Activated naive CD8-positive, alpha-beta T cell treated with anti-CD3 and anti-CD28 coated beads for 36 hours (primary cell): ENCODE measurements around the gene COQ2. TPM values are rescaled to one million over a fixed set of nuclear protein-coding genes. Genes with fewer than 3 reads are reported as not detected.
"Not testable (repeated sequence)": the region's sequence is repeated elsewhere in the genome, so short reads cannot be mapped to it uniquely, and the experiment has no call there.

Experiments
- DNase-seq: peaks from one replicate; pipeline ENCODE4 v3.0.0; 2021
- H3K27ac Mint-ChIP-seq: one replicate; pipeline ENCODE4 v1.8.0; 2022; ENCODE audit warnings: mild to moderate bottlenecking, moderate library complexity, mixed read lengths
- H3K27me3 Mint-ChIP-seq: one replicate; pipeline ENCODE4 v1.8.0; 2022; ENCODE audit warnings: mild to moderate bottlenecking, mixed read lengths
- H3K36me3 Mint-ChIP-seq: one replicate; pipeline ENCODE4 v1.8.0; 2021; ENCODE audit warnings: mild to moderate bottlenecking, mixed read lengths
- H3K4me1 Mint-ChIP-seq: one replicate; pipeline ENCODE4 v1.8.0; 2021; ENCODE audit warnings: mixed read lengths
- H3K4me3 Mint-ChIP-seq: one replicate; pipeline ENCODE4 v1.8.0; 2022; ENCODE audit warnings: mild to moderate bottlenecking, moderate library complexity, mixed read lengths
- H3K9me3 Mint-ChIP-seq: one replicate; pipeline ENCODE4 v1.8.0; 2022; ENCODE audit warnings: mixed read lengths
- total RNA-seq, 2 experiments: library from RNA; stranded (reverse); gene quantifications; one replicate each; pipeline ENCODE4 v1.2.3, GENCODE V29; 2021

COQ2 gene
- total RNA-seq, 2 experiments from 2014 or later = 24.8 to 25.1 TPM

DNA sequence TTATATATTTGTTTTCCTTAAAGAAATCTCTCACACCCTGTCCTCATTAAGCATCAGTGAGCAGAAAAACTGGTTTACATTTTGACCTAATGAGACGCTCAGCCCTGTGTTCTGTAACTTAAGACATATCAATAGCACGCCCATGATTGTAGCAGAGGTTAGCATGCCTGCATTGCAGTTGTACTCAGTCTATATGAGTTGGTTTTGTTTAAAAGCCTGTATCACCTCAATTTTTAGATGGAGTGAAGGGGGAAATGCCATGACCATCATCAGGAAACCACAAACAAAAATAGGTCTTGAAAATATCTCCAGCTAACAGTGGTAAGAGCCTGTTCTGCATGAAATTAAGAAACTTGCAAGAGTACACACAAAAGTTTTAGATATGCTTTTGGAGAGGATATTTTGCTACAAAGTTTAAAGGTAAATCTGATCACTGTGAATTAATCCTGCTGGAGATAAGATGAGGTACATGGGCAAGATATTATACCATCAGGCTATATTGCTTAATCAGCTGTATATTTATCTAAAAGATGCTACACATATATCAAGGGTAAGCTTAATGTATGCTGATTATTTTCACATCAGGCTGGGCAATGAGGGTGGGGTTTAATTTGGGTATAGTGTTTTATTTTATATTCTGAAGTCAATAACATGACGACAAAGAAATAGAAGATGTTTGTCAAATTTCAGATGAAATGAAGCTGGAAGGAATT, 13.1 kb upstream of the COQ2 start:
- H3K27me3 Mint-ChIP-seq = no peaks in the 10 kb centered on the region
- H3K36me3 Mint-ChIP-seq = peaks cover 3% of the 10 kb centered on the region
- no peak for DNase-seq
- peaks cover 4% of the 10 kb centered on the region for H3K4me1 Mint-ChIP-seq
- H3K9me3 Mint-ChIP-seq = no peaks in the 10 kb centered on the region
- no peak overlapping the region for H3K4me3 Mint-ChIP-seq
- no peak overlapping the region for H3K27ac Mint-ChIP-seq

DNA sequence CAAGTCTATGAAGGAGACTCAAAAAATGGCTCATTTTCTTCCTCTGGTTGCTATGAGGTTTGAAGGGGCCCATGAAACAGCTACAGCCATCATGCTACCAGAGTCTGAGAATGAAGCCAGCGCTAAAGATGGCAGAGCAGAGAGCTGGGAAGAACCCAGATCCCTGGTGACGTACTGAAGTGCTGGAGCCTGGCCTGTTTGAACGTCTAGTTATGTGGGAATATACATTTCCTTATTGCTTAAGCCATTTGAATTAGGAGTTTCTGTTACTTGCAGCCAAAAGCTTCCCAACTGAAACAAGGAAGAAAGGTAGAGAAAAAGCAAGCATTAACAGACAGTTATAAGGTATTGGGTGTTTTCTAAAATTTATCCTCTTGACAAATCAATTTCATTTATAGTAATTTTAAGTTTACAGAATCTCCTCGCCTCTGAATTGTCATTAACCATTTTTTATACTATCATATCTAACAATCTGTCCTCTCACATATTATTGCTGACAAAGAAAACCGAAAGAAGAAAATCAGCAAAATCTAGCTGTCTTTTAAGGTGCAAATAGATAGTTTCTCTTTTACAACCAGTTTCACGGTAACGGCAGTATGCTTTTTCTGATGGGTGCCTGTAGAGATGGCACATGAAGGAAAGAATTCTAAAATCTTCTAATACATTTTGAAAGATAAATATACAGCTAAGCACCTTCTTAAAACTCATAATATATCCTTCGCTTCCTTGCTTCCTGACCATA, 8.9 kb upstream of the COQ2 start:
- Mint-ChIP-seq H3K9me3 (peaks cover 4% of the 10 kb centered on the region), H3K27me3 (no peaks in the 10 kb centered on the region), H3K4me1 (peaks cover 4% of the 10 kb centered on the region), H3K27ac (no peak overlapping the region), H3K36me3 (peaks cover 1% of the 10 kb centered on the region), H3K4me3 (no peak overlapping the region)
- DNase-seq = no peak

DNA sequence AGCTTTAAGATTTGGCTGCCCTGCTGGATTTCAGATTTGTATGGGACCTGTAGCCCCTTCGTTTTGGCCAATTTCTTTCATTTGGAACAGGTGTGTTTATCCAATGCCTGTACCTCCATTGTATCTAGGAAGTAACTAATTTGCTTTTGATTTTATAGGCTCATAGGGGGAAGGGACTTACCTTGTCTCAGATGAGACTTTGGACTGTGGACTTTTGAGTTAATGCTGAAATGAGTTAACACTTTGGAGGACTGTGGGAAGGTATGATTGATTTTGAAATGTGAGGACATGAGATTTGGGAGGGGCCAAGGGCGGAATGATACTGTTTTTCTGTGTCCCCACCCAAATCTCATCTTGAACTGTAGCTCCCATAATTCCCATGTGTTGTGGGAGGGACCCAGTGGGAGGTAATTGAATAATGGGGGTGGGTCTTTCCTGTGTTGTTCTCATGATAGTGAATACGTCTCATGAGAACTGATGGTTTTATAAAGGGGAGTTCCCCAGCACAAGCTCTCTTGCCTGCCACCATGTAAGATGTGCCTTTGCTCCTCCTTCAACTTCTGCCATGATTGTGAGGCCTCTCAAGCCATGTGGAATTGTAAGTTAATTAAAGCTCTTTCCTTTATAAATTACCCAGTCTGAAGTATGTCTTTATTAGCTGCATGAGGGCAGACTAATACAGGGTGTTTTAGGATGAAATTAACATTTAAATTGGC, 5.6 kb upstream of the COQ2 start:
- not testable (repeated sequence) for H3K27me3 Mint-ChIP-seq, H3K27ac Mint-ChIP-seq, H3K9me3 Mint-ChIP-seq, DNase-seq, H3K4me1 Mint-ChIP-seq, H3K4me3 Mint-ChIP-seq, H3K36me3 Mint-ChIP-seq

DNA sequence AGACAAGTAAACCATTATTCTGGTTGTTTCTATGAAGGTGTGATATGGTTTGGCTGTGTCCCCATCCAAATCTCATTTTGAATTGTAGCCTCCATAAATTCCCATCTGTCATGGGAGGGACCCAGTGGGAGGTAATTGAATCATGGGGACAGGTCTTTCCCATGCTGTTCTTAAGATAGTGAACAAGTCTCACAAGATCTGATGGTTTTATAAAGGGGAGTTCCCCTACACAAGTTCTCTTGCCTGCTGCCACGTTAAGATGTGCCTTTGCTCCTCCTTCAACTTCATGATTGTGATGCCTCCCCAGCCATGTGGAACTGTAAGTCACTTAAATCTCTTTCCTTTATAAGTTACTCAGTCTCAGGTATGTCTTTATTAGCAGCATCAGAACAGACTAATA, 3.8 kb upstream of the COQ2 start:
- H3K4me3 Mint-ChIP-seq, H3K9me3 Mint-ChIP-seq, H3K36me3 Mint-ChIP-seq, H3K27ac Mint-ChIP-seq, DNase-seq, H3K27me3 Mint-ChIP-seq: not testable (repeated sequence)
- H3K4me1 Mint-ChIP-seq = peaks cover 13% of the 10 kb centered on the region

DNA sequence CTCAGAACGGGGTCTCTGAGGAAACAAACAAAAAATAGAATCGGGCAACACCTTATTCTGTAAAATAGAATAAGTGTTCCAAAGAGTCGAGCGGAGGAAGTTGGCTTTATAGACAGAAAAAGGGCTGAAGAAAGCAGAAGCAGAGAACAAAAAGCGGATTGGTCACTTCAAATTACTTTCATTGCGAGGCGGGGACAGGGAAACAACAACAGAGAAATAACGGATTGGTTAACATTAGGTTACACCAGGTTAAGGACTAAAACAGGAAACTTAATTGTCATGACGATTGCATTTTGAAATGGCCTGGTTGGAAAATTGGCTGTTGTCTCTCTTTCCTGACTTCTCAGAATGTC, 433 bp upstream of the COQ2 start:
- peaks cover 3% of the 10 kb centered on the region for H3K36me3 Mint-ChIP-seq
- peak overlapping the region; percentile 90 for H3K4me3 Mint-ChIP-seq
- peaks cover 31% of the 10 kb centered on the region for H3K4me1 Mint-ChIP-seq
- peaks cover 3% of the 10 kb centered on the region for H3K9me3 Mint-ChIP-seq
- peak overlapping the region; percentile 94 for H3K27ac Mint-ChIP-seq
- no peaks in the 10 kb centered on the region for H3K27me3 Mint-ChIP-seq
- DNase-seq = no peak

DNA sequence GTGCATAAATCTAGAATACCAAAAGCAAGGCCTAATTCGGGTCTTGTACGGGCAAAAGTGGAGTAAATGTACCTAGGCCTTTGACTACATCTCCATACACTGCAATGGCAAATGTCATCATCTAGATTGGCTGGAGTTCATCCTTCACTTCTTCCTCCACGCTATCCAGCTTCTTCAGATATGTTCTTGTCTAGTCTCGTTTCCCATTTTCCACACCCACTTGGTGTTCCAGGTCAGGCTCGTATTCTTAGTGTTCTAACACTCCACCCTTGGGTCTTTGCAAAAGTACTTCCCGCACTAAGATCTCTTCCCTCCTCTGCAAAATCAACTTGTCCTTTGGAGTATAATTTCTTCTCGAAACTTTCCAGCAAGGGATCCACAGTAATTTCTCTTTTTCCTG, 1.4 kb downstream of the COQ2 start:
- H3K4me3 Mint-ChIP-seq = peak overlapping the region; percentile 84
- no peak overlapping the region for H3K27ac Mint-ChIP-seq

DNA sequence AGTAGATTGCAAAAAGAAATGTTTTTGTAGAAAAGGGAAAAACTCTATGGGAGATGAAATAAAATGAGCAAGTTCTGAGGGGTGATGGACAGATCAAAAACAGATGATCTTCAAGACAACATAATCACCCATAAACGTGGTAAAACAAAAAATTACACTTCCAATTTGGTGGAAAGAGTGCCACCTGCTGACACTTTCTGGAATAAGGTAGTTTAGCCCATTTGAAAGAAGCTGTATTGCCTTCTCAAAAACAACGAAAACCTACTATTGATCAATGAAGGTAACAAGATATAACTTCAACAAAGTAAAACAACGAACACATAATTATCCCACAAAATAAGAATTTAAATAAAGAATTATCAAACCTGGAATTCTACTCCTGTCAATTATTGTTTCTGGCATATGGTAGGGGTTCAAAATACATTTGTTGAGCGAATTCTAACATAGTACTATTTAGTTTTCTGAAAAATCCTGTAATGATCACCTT, 2.5 kb downstream of the COQ2 start:
- H3K4me3 Mint-ChIP-seq = peak overlapping the region; percentile 54
- peaks cover 35% of the 10 kb centered on the region for H3K4me1 Mint-ChIP-seq
- H3K36me3 Mint-ChIP-seq = peaks cover 15% of the 10 kb centered on the region
- no peak overlapping the region for H3K27ac Mint-ChIP-seq
- peak; percentile 42 for DNase-seq
- no peaks in the 10 kb centered on the region for H3K9me3 Mint-ChIP-seq
- no peaks in the 10 kb centered on the region for H3K27me3 Mint-ChIP-seq

More for the DNA sequence above, 1.4 kb downstream of the COQ2 start:
- Mint-ChIP-seq H3K4me1 (peaks cover 31% of the 10 kb centered on the region), H3K27me3 (no peaks in the 10 kb centered on the region), H3K9me3 (no peaks in the 10 kb centered on the region), H3K36me3 (peaks cover 9% of the 10 kb centered on the region)
- DNase-seq = no peak

DNA sequence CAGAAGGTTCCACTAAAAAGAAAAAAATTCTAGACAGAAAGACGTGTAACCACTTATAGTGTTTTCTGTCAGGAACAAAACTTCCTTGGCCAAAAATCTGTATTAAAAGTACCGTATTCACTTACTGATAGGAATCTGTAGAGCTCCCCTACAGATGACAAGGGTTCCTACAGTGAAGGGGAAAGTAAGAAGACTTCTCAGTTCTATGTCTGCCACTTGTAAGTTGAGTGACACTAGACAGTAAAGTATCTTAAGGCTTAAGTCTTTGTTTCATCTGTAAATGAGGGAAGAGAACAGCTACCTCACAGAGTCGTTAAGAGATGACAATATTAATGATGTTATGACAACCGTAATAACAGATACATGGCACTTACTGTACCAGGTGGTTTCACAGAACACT, 3.3 kb downstream of the COQ2 start:
- Mint-ChIP-seq H3K4me1 (peaks cover 41% of the 10 kb centered on the region), H3K9me3 (no peaks in the 10 kb centered on the region), H3K27ac (no peak overlapping the region), H3K4me3 (no peak overlapping the region), H3K27me3 (no peaks in the 10 kb centered on the region), H3K36me3 (peaks cover 19% of the 10 kb centered on the region)
- no peak for DNase-seq

DNA sequence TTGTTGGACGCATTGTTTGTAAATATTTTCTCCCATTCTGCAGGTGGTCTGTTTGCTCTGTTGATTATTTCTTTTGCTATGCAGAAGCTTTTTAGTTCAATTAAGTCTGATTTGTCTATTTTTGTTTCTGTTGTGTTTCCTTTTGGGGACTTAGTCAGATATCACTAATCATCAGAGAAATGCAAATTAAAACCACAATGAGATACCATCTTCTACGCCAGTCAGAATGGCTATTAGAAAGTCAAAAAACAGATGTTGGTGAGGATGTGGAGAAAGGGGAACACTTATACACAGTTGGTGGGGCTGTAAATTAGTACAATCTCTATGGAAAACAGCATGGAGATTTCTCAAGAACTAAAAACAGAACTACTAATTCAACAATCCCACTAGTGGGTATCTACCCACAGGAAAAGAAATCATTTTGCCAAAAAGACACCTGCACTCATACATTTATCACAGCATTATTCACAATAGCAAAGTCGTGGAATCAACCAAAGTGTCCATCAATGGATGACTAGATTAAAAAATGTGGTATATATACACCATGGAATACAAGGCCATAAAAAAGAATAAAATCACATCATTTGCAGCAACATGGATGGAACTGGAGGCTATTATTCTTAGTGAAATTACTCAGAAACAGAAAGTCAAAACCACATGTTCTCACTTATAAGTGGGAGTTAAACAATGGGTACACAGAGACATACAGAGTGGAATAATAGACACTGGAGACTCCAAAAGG, 8.1 kb downstream of the COQ2 start:
- no peak for DNase-seq
- Mint-ChIP-seq H3K4me3 (no peak overlapping the region), H3K4me1 (peaks cover 20% of the 10 kb centered on the region), H3K36me3 (peaks cover 36% of the 10 kb centered on the region), H3K9me3 (no peaks in the 10 kb centered on the region), H3K27me3 (no peaks in the 10 kb centered on the region), H3K27ac (peak overlapping the region; percentile 55)

DNA sequence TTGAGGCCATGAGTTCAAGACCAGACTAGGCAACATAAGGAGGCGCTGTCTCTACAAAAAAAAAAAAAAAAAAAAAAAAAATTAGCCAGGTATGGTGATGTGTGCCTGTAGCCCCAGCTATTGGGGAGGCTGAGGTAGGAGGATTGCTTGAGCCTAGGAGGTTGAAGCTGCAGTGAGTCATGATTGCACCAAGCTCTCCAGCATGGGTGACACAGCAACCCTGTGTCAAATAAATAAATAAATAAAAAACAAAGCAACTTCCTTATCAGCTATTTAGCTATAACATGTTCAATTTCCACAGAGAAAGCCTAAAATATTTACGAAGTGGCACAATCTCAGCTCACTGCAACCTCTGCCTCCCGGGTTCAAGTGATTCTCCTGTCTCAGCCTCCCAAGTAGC, 10.7 kb downstream of the COQ2 start:
- peaks cover 12% of the 10 kb centered on the region for H3K4me1 Mint-ChIP-seq
- not testable (repeated sequence) for H3K4me3 Mint-ChIP-seq, H3K9me3 Mint-ChIP-seq, DNase-seq, H3K27ac Mint-ChIP-seq, H3K27me3 Mint-ChIP-seq
- peaks cover 35% of the 10 kb centered on the region for H3K36me3 Mint-ChIP-seq

DNA sequence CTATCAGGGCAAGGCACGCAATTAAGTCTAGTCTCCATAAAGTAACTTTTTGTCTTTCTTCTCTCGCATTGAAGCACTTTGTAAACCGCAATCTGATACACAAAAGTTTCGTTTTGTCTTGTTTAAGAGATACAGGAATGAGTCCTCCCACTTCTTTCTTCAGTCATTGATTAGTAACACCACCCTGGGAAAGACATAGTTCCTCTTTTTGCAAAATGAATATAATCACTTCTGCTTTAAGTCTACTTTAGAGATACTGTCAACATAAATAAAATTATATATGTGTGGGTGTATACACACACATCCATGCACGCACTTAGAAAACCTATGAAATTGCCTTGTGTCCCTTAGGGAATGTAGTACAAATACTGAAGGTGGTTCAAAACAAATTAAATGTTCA, 11.7 kb downstream of the COQ2 start:
- Mint-ChIP-seq H3K4me3 (no peak overlapping the region), H3K4me1 (peaks cover 19% of the 10 kb centered on the region), H3K27me3 (no peaks in the 10 kb centered on the region), H3K36me3 (peaks cover 37% of the 10 kb centered on the region), H3K9me3 (no peaks in the 10 kb centered on the region), H3K27ac (no peak overlapping the region)
- DNase-seq = no peak

DNA sequence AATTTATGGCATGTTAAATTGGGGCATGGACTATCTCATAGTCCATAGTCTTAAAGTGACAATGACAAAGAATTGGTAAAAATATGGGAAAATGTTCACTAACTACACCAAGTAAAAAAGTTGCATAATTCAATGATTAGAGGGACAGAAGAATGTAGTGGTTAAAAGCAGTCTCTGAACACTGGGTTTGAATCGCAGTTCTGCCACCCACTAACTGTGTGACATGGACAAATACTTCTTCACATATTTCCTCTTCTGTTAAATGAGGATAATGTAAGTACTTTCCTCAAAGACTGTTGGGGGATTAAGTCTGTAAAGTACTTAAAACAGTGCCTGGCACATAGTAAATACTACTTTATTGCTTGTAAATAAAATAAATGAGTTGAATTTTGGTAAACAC, 15.3 kb downstream of the COQ2 start:
- Mint-ChIP-seq H3K9me3 (no peaks in the 10 kb centered on the region), H3K36me3 (peaks cover 20% of the 10 kb centered on the region), H3K27ac (no peak overlapping the region), H3K4me1 (peaks cover 9% of the 10 kb centered on the region), H3K4me3 (no peak overlapping the region), H3K27me3 (no peaks in the 10 kb centered on the region)
- no peak for DNase-seq

DNA sequence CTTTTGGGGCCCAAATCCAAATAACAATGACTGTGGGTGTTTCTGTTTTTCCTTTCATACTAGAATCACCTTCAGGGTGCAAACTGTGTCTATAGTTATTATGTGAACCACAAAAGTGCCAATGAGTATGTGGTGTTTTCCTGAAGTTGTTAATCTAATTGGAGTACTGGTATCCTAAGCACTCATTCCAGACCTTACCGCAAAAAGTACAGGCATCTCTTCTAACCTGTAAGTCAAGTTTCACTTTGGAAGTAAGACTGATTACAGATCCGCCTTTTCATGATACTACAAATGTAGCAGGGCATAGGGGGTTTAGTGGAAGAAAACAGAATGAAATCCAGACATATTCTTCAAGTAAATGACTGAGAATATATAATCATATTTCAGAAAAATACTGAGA, 16.1 kb downstream of the COQ2 start:
- Mint-ChIP-seq H3K27ac (no peak overlapping the region), H3K4me1 (peaks cover 9% of the 10 kb centered on the region), H3K4me3 (no peak overlapping the region), H3K36me3 (peaks cover 17% of the 10 kb centered on the region), H3K27me3 (no peaks in the 10 kb centered on the region), H3K9me3 (no peaks in the 10 kb centered on the region)
- DNase-seq = no peak

DNA sequence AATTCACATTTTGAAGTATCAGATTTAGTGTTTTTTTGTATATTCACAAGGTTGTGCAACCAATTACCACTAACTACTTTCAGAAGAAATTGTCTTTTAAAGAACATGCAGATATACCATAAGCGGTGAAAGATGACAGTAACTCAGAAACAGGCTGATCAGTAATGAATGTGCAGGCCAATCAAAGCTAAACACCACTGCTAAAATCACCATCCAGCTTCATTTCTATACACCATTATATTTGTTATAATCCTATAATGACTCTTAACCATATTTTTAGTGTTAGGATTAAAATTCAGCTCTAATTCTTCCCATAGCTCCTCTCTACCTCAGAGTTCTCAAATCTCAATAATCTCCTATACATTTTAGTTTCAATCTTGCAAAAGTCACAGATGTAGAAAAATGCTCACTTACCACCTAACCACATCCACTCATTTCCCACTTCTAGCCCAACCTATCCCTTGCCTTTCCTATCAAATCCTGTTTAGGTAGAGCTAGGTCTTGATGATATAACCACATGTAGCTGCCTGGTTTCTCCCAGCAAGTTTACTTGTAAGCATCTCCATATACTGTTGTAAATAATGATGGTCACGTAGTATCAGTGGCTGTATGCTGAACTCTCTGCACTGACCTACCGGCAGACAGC, 16.6 kb downstream of the COQ2 start:
- no peak overlapping the region for H3K27ac Mint-ChIP-seq
- H3K27me3 Mint-ChIP-seq = no peaks in the 10 kb centered on the region
- peaks cover 19% of the 10 kb centered on the region for H3K36me3 Mint-ChIP-seq
- no peak for DNase-seq
- no peaks in the 10 kb centered on the region for H3K9me3 Mint-ChIP-seq
- no peak overlapping the region for H3K4me3 Mint-ChIP-seq
- H3K4me1 Mint-ChIP-seq = peaks cover 9% of the 10 kb centered on the region
